GM18526 (cell line): ENCODE measurements around the gene PNKP.

Source experiments
- POLR2A ChIP-seq: IDR thresholded peaks from 3 replicates; pipeline ENCODE4 v1.6.1; 2011; ENCODE audit not compliant: insufficient read length; ENCODE audit errors: extremely low read depth

Gene PNKP

GRCh38 chr19:49872245-49873128 is 5.1 kb upstream of the PNKP start:
- TF ChIP-seq POLR2A = no peak

GRCh38 chr19:49871349-49871985 is 4.1 kb upstream of the PNKP start:
- no peak for TF ChIP-seq POLR2A

- TF ChIP-seq POLR2A = no peak
Observed at GRCh38 chr19:49870309-49870901, 3.0 kb upstream of the PNKP start.

- TF ChIP-seq POLR2A = peak; percentile 60
Observed at GRCh38 chr19:49869484-49870308, 2.3 kb upstream of the PNKP start.

GRCh38 chr19:49869009-49869483 is 1.7 kb upstream of the PNKP start:
- peak; percentile 2 for TF ChIP-seq POLR2A

- TF ChIP-seq POLR2A = no peak
Observed at GRCh38 chr19:49864890-49865289, 2.5 kb downstream of the PNKP start.

GRCh38 chr19:49863935-49864320 is 3.4 kb downstream of the PNKP start:
- no peak for TF ChIP-seq POLR2A

GRCh38 chr19:49863254-49863934 is 4.0 kb downstream of the PNKP start:
- no peak for TF ChIP-seq POLR2A

GRCh38 chr19:49862391-49863253 is 4.8 kb downstream of the PNKP start:
- no peak for TF ChIP-seq POLR2A

- no peak for TF ChIP-seq POLR2A
Observed at GRCh38 chr19:49861541-49862378, 5.6 kb downstream of the PNKP start.

GRCh38 chr19:49861107-49861506 is 6.3 kb downstream of the PNKP start:
- TF ChIP-seq POLR2A = no peak

GRCh38 chr19:49860336-49861102 is 6.9 kb downstream of the PNKP start:
- no peak for TF ChIP-seq POLR2A
